NCI-H82 treated with DMSO at 0.1 percent for 48 hours (cell line): ENCODE data around the gene WDR74.
"Not testable (repeated sequence)": the region's sequence is repeated elsewhere in the genome, so short reads cannot be mapped to it uniquely, and the experiment has no call there.

Experiments
- DNase-seq: peaks from one replicate; lab custom pipeline; 2025; ENCODE audit not compliant: unreplicated experiment; lab: John Stamatoyannopoulos, UW

The WDR74 gene

DNA sequence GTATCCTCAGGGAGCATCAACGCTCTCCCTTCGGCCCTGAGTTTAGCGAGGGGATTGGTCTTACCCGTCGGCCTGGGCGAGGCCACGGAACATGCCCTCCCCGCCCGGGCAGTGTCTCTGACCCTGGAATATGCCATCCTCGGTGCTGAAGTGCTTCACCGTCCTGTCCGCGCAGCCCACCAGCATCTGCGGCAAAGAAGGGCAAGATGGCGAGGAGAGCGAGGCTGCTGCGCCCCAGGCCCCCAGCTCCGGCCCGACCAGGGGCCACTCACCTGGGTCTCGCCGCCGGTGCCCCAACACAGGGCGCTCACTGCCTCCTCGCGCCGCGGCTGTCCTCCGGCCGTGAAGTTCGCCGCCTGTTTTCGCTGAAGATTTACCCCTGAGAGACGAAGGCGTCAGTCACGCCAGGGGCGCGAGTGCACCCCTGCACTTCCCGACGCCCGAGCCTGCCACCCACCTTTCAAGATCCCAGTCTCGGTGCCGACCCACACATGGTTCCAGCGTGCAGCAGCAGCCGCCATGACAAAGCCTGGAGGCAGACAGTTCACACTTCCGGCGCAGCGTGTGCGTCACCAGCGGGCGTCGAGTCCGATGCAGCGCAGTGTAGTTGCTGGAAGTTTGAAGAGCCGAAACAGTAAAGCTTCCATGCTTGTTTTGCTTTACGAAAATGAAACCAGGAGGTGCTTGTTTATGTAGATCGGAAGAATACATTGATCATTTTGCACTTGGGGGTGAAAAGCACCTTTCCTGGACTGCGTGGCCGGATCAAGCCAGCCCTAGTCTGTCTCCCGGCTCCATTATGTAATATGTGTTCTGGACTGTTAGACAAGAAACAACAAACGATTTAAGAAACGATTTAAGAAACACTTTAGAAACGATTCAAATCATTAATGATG is at the start of gene WDR74:
TSS of gene WDR74 (minus strand) at position 541 of the 896 bp plus-strand sequence. CDS start at position 521, 20 bp downstream.
- DNase-seq, result peak; percentile 15

DNA sequence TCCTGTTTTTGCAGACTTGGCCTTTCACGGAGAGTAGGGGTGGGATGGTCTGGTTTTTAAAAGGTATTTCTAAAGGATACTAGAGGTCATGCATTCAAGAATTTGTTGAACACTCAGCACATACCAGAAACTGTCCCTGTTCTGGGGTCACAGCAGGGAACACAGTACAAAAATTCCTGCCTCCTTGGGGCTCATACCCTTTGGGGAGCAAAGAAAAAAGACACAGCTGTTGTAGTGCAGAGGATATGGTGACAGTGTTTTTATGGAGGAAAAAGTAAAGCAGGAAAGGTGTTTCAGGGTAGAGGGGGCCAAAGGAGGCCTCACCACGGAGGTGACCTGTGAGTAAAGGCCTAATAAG is 49.7 kb upstream of the WDR74 start:
- DNase-seq, result no peak

DNA sequence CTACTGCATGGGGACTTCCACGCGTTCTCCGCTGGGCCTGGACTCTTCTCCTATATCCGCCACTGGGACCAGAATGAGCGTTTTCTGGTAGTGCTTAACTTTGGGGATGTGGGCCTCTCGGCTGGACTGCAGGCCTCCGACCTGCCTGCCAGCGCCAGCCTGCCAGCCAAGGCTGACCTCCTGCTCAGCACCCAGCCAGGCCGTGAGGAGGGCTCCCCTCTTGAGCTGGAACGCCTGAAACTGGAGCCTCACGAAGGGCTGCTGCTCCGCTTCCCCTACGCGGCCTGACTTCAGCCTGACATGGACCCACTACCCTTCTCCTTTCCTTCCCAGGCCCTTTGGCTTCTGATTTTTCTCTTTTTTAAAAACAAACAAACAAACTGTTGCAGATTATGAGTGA is 49.0 kb upstream of the WDR74 start:
- no peak for DNase-seq

DNA sequence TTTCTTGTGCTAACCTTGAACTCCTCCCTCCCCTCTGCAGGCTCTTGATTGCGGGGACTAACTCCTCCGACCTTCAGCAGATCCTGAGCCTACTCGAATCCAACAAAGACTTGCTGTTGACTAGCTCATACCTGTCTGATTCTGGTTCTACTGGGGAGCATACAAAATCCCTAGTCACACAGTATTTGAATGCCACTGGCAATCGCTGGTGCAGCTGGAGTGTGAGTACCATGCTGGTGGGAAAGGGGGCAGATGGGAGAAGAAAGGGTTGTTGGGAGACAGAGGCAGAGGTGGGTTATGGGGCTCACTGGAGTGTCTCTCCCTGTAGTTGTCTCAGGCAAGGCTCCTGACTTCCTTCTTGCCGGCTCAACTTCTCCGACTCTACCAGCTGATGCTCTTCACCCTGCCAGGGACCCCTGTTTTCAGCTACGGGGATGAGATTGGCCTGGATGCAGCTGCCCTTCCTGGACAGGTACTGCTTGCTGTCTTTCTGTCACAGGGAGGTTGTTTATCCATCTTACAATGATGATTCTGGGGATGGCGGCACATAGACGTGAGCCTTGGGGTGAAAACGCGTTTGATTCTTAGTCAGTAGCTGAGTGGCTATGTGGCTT is 45.9 kb upstream of the WDR74 start:
- no peak for DNase-seq

DNA sequence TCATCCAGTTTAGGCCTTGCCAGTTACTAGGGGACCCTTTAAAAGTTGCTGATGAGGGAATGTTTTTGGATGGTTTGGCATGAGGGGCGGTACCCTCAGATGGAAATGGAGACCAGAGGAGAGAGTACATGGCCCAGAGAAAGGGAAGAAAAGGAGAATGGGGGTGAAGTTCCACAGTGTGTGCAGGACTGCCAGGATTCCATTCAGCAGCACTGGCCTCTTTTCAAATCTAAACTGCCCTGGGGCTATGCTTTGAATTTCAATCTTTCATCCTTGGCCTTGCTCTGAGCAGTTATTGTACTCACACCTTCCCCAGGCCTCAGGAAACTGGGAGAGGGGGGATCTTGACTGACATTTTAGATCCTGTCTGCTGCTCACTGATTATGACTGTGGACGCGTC is 44.3 kb upstream of the WDR74 start:
- no peak for DNase-seq

DNA sequence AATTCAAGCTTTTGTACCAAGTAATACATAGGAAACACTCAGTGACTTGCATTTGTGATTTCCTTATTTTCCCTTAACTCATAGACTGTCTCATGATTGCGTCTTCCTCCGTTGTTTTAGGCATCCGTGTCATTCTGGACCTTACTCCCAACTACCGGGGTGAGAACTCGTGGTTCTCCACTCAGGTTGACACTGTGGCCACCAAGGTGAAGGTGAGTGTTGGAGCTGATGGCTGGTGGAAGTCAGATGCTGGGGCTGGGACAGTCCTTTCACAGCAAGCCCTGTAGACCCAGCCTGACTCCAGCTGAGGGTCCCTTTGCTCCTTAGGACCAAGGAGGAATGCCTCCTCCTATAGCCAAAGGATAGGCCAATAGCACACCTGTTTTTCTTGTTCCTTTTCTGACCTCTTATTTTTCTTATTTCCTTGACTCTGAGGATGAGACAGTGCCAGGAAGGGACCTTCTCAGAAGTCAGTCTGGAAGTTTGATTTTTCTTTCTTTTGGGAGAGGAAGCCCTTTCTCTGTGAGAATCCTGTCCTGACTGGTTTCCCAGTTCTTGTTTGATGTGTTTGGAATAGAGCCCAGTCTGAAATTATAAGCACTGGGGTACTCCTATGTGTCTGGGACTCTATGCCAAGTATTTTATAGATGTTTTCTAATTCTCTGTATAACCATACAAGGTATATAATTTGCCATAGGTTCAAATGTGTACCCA is 43.6 kb upstream of the WDR74 start:
- no peak for DNase-seq

DNA sequence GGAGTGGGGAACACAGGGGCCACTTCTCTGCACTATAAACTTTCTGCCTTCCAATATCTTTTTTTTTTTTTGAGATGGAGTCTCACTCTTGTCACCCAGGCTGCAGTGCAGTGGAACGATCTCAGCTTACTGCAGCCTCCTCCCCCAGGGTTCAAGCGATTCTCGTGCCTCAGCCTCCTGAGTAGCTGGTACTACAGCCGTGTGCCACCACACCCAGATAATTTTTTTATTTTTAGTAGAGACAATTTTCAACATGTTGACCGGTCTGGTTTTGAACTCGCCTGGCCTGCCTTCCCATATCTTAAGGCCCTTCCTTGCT is 43.0 kb upstream of the WDR74 start:
- no peak for DNase-seq

DNA sequence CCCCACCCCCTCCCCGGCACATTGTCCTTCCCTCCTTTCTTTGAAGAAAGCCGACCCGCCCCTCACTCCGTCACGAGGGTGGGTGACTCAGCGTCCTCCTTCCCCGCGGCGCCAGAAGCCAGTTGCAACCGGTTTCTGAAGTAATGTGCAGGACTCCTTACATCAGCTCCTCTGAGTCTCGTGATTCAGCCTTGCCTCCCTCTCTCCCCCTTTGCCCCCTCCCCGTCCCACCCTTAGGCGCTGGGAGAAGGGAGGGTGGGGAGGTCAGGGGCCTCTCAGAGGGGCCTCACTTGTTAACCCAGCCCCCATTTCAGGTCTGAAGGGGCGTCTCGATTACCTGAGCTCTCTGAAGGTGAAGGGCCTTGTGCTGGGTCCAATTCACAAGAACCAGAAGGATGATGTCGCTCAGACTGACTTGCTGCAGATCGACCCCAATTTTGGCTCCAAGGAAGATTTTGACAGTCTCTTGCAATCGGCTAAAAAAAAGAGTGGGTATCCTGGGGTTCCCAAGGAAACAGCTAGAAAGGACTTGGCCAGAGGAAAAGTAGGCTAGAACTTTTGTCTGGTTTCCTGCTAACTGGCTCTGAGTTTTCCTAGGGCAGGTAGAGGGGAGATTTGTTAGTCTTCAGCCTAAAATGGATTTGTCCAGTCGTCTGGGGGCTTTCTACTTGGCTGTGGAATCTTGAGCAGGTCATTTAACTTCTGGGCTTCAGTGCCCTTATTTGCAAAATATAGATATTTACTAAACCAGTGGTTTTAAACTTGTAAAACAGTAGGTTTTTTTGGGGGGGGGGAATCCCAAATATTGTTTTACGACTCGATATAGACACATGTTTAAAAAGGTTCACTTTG is 42.4 kb upstream of the WDR74 start:
- peak; percentile 54 for DNase-seq

DNA sequence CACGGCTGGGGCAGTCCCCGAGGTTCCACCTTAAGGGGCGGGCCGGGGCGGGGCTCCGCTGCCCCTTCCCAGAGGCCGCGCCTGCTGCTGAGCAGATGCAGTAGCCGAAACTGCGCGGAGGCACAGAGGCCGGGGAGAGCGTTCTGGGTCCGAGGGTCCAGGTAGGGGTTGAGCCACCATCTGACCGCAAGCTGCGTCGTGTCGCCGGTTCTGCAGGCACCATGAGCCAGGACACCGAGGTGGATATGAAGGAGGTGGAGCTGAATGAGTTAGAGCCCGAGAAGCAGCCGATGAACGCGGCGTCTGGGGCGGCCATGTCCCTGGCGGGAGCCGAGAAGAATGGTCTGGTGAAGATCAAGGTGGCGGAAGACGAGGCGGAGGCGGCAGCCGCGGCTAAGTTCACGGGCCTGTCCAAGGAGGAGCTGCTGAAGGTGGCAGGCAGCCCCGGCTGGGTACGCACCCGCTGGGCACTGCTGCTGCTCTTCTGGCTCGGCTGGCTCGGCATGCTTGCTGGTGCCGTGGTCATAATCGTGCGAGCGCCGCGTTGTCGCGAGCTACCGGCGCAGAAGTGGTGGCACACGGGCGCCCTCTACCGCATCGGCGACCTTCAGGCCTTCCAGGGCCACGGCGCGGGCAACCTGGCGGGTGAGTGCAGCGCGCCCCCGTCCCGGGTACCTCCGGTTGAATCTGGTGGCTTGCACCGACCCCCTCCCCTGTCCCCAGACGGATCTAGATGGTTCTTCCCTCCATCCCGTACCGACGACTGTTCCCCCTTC is 41.6 kb upstream of the WDR74 start, which contains the start of gene SLC3A2:
TSS of gene SLC3A2 (plus strand) at position 94 of the 776 bp plus-strand sequence. CDS start at position 222, 128 bp downstream.
- peak; percentile 36 for DNase-seq

DNA sequence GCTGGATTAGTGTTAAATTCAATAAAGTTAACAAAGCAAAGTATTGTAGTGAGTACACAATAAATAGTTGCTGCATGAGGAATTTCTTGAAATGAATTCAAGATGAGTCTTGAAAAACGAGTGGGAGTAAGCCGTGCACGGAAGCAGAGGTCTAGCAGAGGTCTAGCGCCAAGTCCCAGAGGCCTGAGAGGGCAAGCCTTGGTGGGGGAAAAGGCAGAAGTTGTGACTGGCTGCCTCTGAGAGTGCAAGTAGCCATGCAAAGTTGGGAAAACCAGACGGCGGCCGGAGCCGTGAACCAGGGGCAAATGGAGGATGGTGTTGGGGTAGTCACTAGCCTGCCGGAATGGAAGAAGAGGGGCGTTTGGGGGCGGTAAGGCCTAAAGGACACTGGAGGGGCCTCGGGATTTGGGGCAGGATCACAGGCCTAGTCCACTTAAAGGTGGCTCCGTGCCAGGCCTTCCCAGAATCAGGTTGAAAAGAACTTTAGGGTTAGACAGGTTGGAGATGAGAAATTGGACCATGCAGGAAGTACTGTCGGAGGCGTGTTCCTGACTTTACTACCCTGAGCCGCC is 40.9 kb upstream of the WDR74 start:
- no peak for DNase-seq

DNA sequence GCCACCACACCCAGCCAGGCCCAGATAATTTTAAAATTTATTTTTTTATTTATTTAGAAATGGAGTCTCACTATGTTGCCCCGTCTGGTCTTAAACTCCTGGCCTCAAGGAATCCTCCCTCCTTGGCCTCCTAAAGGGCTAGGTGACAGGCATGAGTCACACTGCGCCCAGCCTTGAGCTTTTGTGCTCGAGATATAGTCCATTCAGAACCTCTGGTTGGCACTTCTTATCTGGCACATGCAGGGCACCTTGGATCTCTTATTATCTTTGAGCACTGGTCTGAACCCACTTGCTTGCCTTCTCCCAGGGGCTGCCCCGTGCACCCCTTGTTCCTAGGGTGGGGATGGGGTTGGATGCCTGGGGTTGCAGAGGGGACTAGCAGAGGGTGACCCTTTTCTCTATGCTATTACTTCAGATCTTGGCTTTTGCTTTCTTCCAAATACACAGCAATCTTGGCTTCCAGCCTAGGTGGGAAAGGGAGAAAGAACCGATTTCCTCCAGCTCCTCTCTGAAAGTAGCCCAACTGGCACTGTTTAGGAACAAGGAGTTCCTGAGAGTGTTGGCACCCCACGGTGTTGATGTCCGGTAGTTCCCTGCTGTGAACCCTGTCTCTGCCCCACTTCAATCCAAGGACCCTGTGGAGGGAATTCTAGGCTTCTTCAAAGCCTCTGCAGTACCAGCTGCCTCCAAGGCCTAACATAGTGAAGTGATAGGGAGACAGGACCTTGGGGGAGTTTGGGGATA is 40.0 kb upstream of the WDR74 start:
- DNase-seq, result no peak

DNA sequence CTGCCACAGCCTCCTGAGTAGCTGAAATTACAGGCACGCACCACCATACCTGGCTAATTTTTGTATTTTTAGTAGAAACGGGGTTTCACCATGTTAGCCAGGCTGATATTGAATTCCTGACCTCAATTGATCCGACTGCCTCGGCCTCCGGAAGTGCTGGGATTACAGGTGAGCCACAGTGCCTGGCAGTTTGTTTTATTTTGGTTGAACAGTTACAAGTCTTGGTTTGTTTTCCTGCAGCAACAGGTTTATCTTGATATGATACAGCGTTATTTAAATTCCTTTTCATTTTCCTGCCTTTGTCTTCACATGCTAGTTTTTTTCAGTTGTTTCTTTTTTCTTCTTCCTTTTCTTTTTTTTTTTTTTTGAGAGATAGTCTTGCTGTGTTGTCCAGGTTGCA is 37.3 kb upstream of the WDR74 start:
- no peak for DNase-seq

DNA sequence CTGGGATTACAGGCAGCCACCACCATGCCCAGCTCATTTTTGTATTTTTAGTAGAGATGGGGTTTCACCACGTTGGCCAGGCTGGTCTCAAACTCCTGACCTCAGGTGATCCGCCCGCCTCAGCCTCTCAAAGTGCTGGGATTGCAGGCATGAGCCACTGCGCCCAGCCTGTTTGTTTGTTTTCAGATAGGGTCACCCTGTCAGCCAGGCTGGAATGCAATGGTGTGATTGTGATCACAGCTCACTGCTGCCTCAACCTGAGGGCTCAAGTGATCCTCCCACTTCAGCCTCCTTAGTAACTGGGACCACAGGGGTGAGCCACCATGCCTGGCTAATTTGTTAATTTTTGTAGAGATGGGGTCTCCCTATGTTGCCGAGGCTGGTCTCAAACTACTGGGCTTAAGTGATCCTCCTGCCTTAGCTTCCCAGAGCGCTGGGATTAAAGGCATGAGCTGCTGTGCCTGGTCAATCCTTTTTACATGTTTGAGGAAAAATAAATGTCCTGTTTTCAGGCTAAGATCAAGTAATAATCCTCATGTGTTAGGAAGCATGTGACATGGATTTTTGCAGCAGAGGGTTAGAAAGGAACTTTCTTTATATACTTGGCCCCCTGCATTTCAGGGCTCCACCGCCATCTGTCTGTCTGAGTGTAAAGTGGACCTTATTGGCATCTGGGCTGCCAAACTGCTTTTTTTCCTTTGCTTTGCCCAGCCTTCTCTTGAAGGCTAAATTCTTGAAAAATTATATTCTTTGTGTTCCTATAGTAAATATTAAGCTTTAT is 36.5 kb upstream of the WDR74 start:
- DNase-seq, result no peak

DNA sequence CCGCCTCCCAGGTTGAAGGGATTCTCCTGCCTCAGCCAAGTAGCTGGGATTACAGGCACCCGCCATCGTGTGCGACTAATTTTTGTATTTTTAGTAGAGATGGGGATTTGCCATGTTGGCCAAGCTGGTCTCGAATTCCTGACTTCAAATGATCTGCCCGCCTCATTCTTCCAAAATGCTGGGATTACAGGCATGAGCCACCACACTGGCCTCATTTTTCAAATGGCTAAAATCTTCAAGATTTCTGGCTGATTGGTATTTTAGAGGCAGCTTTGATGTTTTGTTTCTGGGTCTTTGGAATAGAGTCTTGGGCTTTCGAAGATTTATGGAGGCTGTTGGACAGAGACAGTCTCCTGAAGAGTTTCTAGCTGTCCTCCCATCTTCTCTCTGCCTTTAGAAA is 35.5 kb upstream of the WDR74 start:
- no peak for DNase-seq

DNA sequence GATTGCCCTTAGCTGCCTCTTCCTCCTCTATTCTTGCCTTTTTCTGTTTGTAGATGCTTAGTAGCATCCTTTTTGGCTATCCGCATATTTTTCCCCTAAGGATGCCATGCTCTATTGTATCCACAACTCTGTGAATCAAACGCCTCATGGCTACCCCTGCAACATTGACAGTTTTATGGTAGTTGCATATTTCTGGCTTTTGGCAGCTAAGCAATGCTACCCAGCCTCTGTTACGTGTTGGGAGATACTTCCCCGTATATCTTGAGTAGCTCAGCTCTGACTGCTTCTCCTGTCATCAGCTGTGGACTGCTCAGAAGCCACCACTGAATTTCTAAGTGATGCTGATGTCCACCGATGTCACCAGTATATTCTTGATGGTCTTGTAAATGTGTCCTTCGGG is 26.2 kb upstream of the WDR74 start:
- no peak for DNase-seq

DNA sequence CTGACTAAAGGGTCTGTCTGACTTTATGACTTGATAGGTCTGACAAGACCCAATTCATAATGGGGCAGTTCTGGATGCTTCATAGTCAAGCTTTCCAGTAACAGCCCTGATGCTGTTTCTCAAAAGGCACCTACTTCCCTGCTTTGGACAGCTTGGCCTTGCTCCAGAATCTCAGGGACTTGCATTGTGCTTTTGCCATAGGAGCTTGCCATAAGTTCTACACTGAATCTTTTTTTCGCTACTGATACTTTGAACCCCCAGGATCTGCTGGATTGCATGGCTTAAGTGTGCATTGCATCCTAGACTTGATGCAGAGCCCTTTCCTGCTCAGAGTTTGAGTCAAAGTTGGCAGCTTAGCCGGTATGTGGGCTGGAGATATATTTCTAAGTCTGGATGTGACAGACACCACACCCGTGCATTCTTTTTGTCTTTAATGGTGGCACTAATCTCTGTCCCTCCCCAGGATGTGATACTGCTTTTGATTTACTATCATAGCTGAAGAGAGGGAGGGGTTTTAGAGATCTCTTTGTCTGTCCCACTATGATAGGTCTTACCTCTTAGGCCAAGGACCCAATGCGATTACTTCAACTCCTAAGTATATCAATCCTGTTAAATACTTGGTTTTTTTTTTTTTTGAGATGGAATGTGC is 24.4 kb upstream of the WDR74 start:
- DNase-seq, result peak; percentile 87

DNA sequence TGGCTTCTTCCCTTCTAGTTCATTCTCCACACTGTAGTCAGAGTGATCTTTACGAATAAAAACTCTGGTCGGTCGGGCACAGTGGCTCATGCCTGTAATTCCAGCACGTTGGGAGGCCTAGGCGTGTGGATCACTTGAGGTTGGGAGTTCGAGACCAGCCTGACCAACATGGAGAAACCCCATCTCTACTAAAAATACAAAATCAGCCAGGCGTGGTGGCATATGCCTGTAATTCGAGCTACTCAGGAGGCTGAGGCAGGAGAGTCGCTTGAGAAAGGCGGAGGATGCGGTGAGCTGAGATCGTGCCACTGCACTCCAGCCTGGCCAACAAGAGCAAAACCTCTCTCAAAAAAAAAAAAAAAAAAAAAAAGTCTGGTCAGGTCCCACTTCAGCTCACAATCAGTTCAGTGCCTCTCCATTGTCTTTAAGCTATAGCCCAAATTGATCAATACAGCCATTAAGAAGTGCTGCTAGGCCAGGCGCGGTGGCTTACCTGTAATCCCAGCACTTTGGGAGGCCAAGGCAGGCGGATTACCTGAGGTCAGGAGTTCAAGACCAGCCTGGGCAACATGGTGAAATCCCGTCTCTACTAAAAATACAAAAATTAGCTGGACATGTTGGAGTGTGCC is 22.3 kb upstream of the WDR74 start:
- not testable (repeated sequence) for DNase-seq
